IMR-90 (cell line): Measurements from ENCODE around the gene PBXIP1. TPM values are rescaled to one million over a fixed set of nuclear protein-coding genes. Genes with fewer than 3 reads are reported as not detected.

ENCODE experiments used
- ATAC-seq: fragments of 200-7000 bp; cut with Tn5 transposase; 2 replicates; pipeline ENCODE4 v1.9.1; 2020; ENCODE audit warnings: low read depth, mild to moderate bottlenecking, moderate library complexity
- BruUV-seq: library from RNA; stranded (reverse); fragments of 400-500 nt; replicated peaks from 2 replicates; lab custom pipeline; 2021; lab: Mats Ljungman, UMichigan
- CTCF ChIA-PET: fragments of 300-600 bp; formaldehyde crosslinking; extraction: SDS; loops from one replicate; lab custom pipeline; 2021; ENCODE audit warnings: antibody characterized with exemption; lab: Yijun Ruan, JAX
- POLR2A ChIA-PET: fragments of 300-600 bp; sonication (Branson Sonifier 250); formaldehyde crosslinking; loops from one replicate; lab custom pipeline; 2022; ENCODE audit warnings: antibody characterized with exemption; ENCODE audit not compliant: unreplicated experiment; lab: Charles Lee
- DNase-seq: peaks from one replicate; pipeline ENCODE4 v3.0.0; 2013
- H2AFZ ChIP-seq: replicated peaks from 2 replicates; pipeline ENCODE3; 2013; ENCODE audit warnings: low read length, mild to moderate bottlenecking; ENCODE audit not compliant: poor library complexity
- H2AK5ac ChIP-seq: 2 replicates; pipeline ENCODE4 v1.6.1; 2013; ENCODE audit warnings: low read depth, low read length, inconsistent platforms
- H2AK9ac ChIP-seq: replicated peaks from 2 replicates; pipeline ENCODE3; 2013; ENCODE audit warnings: mild to moderate bottlenecking, low read depth, low read length, moderate library complexity; ENCODE audit not compliant: poor library complexity
- H2BK120ac ChIP-seq: 2 replicates; pipeline ENCODE4 v1.6.1; 2013; ENCODE audit warnings: low read depth, low read length, inconsistent platforms
- H2BK15ac ChIP-seq: 3 replicates; pipeline ENCODE4 v1.6.1; 2013; ENCODE audit warnings: low read depth, low read length, inconsistent platforms
- H2BK20ac ChIP-seq: 2 replicates; pipeline ENCODE4 v1.6.1; 2013; ENCODE audit warnings: low read depth, mild to moderate bottlenecking, inconsistent platforms, low read length, moderate library complexity
- H2BK5ac ChIP-seq: 2 replicates; pipeline ENCODE4 v1.6.1; 2013; ENCODE audit warnings: mild to moderate bottlenecking, low read depth, low read length, inconsistent platforms; ENCODE audit not compliant: poor library complexity, severe bottlenecking
- H3K14ac ChIP-seq: replicated peaks from 2 replicates; pipeline ENCODE4 v1.6.1; 2013; ENCODE audit warnings: low read depth, low read length, inconsistent platforms
- H3K18ac ChIP-seq: 2 replicates; pipeline ENCODE4 v1.6.1; 2013; ENCODE audit warnings: low read depth, low read length, control low read depth
- H3K23ac ChIP-seq: 2 replicates; pipeline ENCODE4 v1.6.1; 2013; ENCODE audit warnings: low read depth, low read length, inconsistent platforms
- H3K27ac ChIP-seq: 2 replicates; pipeline ENCODE4 v1.5.1; 2013; ENCODE audit warnings: mild to moderate bottlenecking, control low read depth, low read length; ENCODE audit not compliant: insufficient read depth
- H3K27me3 ChIP-seq: 2 replicates; pipeline ENCODE4 v1.6.1; 2013; ENCODE audit warnings: low read length; ENCODE audit not compliant: control insufficient read depth, insufficient read depth
- H3K36me3 ChIP-seq: 2 replicates; pipeline ENCODE4 v1.6.1; 2013; ENCODE audit warnings: low read length, mixed read lengths; ENCODE audit not compliant: control insufficient read depth, insufficient read depth
- H3K4ac ChIP-seq: 2 replicates; pipeline ENCODE4 v1.6.1; 2013; ENCODE audit warnings: low read depth, low read length, inconsistent platforms
- H3K4me1 ChIP-seq: 2 replicates; pipeline ENCODE4 v1.6.1; 2013; ENCODE audit warnings: low read length, mixed read lengths; ENCODE audit not compliant: control insufficient read depth, insufficient read depth
- H3K4me2 ChIP-seq: 2 replicates; pipeline ENCODE4 v1.6.1; 2013; ENCODE audit warnings: low read depth, mild to moderate bottlenecking, control low read depth, low read length, moderate library complexity
- H3K4me3 ChIP-seq: 2 replicates; pipeline ENCODE4 v1.5.1; 2013; ENCODE audit warnings: low read depth, mild to moderate bottlenecking, control low read depth, low read length, moderate library complexity; ENCODE audit not compliant: insufficient read depth
- H3K56ac ChIP-seq: 2 replicates; pipeline ENCODE4 v1.6.1; 2013; ENCODE audit warnings: low read length, inconsistent platforms; ENCODE audit not compliant: insufficient read depth; ENCODE audit errors: extremely low read depth
- H3K79me1 ChIP-seq, 2 experiments: 2 replicates each; pipeline ENCODE4 v1.6.1; 2013; ENCODE audit warnings: low read length in 2 of 2, inconsistent platforms in 1 of 2, low read depth in 1 of 2
- H3K9ac ChIP-seq: 2 replicates; pipeline ENCODE4 v1.6.1; 2013; ENCODE audit warnings: low read depth, low read length, control low read depth
- H3K9me1 ChIP-seq: 2 replicates; pipeline ENCODE4 v1.6.1; 2013; ENCODE audit warnings: low read length, inconsistent platforms; ENCODE audit not compliant: insufficient read depth
- H3K9me3 ChIP-seq: 2 replicates; pipeline ENCODE4 v1.6.1; 2013; ENCODE audit warnings: low read length; ENCODE audit not compliant: control insufficient read depth, insufficient read depth
- H4K20me1 ChIP-seq: 2 replicates; pipeline ENCODE4 v1.6.1; 2013; ENCODE audit warnings: low read length, inconsistent platforms; ENCODE audit not compliant: insufficient read depth
- H4K5ac ChIP-seq: 2 replicates; pipeline ENCODE4 v1.6.1; 2013; ENCODE audit warnings: mild to moderate bottlenecking, low read depth, low read length, control low read depth
- H4K8ac ChIP-seq, 2 experiments: 2 replicates each; pipeline ENCODE4 v1.6.1; 2013; ENCODE audit warnings: low read depth in 2 of 2, low read length in 2 of 2, control low read depth in 1 of 2, inconsistent platforms in 1 of 2
- H4K91ac ChIP-seq: 2 replicates; pipeline ENCODE4 v1.6.1; 2013; ENCODE audit warnings: low read depth, low read length, inconsistent platforms; ENCODE audit not compliant: insufficient read depth
- CEBPB ChIP-seq: IDR thresholded peaks from 2 replicates; pipeline ENCODE4 v1.6.1; 2012; ENCODE audit warnings: low read depth, low read length, improper control_type of control experiment
- CTCF ChIP-seq: conservative IDR thresholded peaks from 2 replicates; pipeline ENCODE4 v1.5.1; 2012; ENCODE audit warnings: mild to moderate bottlenecking, low read depth, low read length, improper control_type of control experiment
- NFE2L2 ChIP-seq: fragments of 150-350 bp; IDR thresholded peaks from 2 replicates; pipeline ENCODE4 v1.6.1; 2016; ENCODE audit warnings: low read depth, mild to moderate bottlenecking, low read length
- RCOR1 ChIP-seq: IDR thresholded peaks from 2 replicates; pipeline ENCODE4 v1.6.1; 2012; ENCODE audit warnings: mild to moderate bottlenecking, low read length, improper control_type of control experiment; ENCODE audit not compliant: insufficient replicate concordance
- WGBS, 2 experiments: methylation state at CpG; one replicate each; pipeline versions ENCODE4 v1.1.5 to v1.1.7; 2013; ENCODE audit warnings: missing lambda C conversion rate in 2 of 2; ENCODE audit not compliant: insufficient read length in 1 of 2; ENCODE audit errors: extremely low coverage in 2 of 2; 5-methylcytosine and 5-hydroxymethylcytosine counted together
- dilution Hi-C: fragments of 300-500 bp; cut with HindIII; formaldehyde crosslinking; loops from one replicate; pipeline ENCODE4 v1.14.3; 2018; ENCODE audit warnings: low sequenced_read_pairs; ENCODE audit not compliant: unreplicated experiment
- in situ Hi-C: fragments of 300-500 bp; cut with MboI; formaldehyde crosslinking; loops from 3 replicates; pipeline ENCODE4 v1.14.3; 2019; ENCODE audit warnings: low sequenced_read_pairs, inconsistent platforms, mixed read lengths
- intact Hi-C: fragments of 100-400 bp; cut with micrococcal nuclease; formaldehyde crosslinking; loops from 2 replicates; pipeline ENCODE4 v1.10.0; 2022
- polyA plus RNA-seq, 3 experiments: library from polyadenylated mRNA; depleted of rRNA; stranded (reverse); fragments of >200 nt; gene quantifications; 2 replicates each; pipeline ENCODE4 v1.2.3, GENCODE V29; 2012; ENCODE audit warnings: low replicate concordance in 1 of 3
- total RNA-seq: library from RNA; depleted of rRNA; stranded (reverse); fragments of >200 nt; gene quantifications from 2 replicates; pipeline ENCODE4 v1.2.3, GENCODE V29; 2012

Gene PBXIP1
- total and polyA plus RNA-seq, 2 of the 4 experiments (the other 2 are of a cell fraction): 28.3 to 44.2 TPM

DNA sequence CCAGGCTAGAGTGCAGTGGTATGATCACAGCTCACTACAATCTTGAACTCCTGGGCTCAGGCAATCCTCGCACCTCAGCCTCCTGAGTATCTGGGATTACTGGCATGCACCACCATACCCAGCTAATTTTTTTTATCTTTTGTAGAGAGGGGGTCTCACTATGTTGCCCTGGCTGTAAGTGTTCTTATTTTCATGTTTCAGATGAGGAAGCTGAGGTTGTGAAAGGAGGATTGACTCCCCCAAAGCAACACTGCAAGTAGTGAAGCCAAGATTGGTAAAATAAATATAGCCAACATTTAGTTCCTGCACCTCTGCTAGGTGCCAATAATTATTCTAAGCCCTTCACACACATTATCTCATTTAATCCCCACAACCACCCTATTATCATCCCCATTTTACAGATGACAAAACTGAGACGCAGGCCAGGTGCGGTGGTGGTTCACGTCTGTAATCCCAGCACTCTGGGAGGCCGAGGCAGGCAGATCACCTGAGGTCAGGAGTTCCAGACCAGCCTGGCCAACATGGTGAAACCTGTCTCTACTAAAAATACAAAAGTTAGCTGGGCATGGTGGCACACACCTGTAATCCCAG is 21.4 kb downstream of the PBXIP1 start:
- no peak overlapping the region for H4K8ac ChIP-seq

More for the DNA sequence above, 21.4 kb downstream of the PBXIP1 start:
- POLR2A ChIA-PET: no interaction called here
- Histone ChIP-seq H3K36me3 (no peaks in the 10 kb centered on the region), H3K9me1 (peaks cover 11% of the 10 kb centered on the region; the same call in 1 of the 2 replicates), H3K27ac (no peak overlapping the region), H3K4me2 (no peak overlapping the region), H3K23ac (no peak overlapping the region), H3K56ac (no peak overlapping the region), H3K9ac (no peak overlapping the region), H4K91ac (no peak overlapping the region), H3K4me3 (no peak overlapping the region), H3K4ac (no peak overlapping the region), H2AK9ac (no peak overlapping the region), H2AFZ (no peak overlapping the region), H3K9me3 (no peaks in the 10 kb centered on the region), H3K4me1 (peaks cover 2% of the 10 kb centered on the region), H4K5ac (no peak overlapping the region), H4K20me1 (no peaks in the 10 kb centered on the region), H2BK5ac (no peak overlapping the region), H3K14ac (no peak overlapping the region), H2BK15ac (no peak overlapping the region), H2AK5ac (no peak overlapping the region), H2BK120ac (no peak overlapping the region), H3K27me3 (no peaks in the 10 kb centered on the region), H3K18ac (no peak overlapping the region), H3K79me1 (peaks cover 0 to 14% of the 10 kb centered on the region in 2 experiments; a peak in 2 of 4 replicates), H2BK20ac (no peak overlapping the region)
- WGBS, 2 experiments: 100% methylated on average over 2 of the region's 5 CpGs; no CpG with 5 or more reads in 1 of the 2 experiments
- intact Hi-C loops (no loop called here), dilution Hi-C loops (no loop called here), in situ Hi-C loops (no loop called here)
- CTCF ChIA-PET: no interaction called here
- no peak for ATAC-seq
- no peak for DNase-seq
- BruUV-seq: no TSS peak
- TF ChIP-seq CEBPB (no peak), CTCF (no peak), NFE2L2 (no peak), RCOR1 (no peak)
